Sigmoid colon (tissue), 7 donors: ENCODE data around the gene TRIM33. TPM values are rescaled to one million over a fixed set of nuclear protein-coding genes. Genes with fewer than 3 reads are reported as not detected.

Experiments
- DNase-seq: peaks from one replicate; pipeline ENCODE4 v3.0.0-alpha.2; 2019
- H3K27ac ChIP-seq, 4 donors: fragments of 200-600 bp; sonication (generic); one replicate each; pipeline ENCODE4 v1.5.1; 2016 to 2019; ENCODE audit warnings: mild to moderate bottlenecking in 1 of 4
- H3K27me3 ChIP-seq, 3 donors: fragments of 200-600 bp; sonication (generic); one replicate each; pipeline ENCODE4 v1.5.1; 2019; ENCODE audit warnings: mild to moderate bottlenecking in 1 of 3
- H3K36me3 ChIP-seq, 4 donors: fragments of 200-600 bp; sonication (generic); one replicate each; pipeline ENCODE4 v1.5.1; 2016 to 2019
- H3K4me1 ChIP-seq, 4 donors: fragments of 200-600 bp; sonication (generic); one replicate each; pipeline ENCODE4 v1.5.1; 2017 to 2019
- H3K4me3 ChIP-seq, 4 donors: fragments of 200-600 bp; sonication (generic); one replicate each; pipeline ENCODE4 v1.5.1; 2017 to 2019; ENCODE audit warnings: mild to moderate bottlenecking in 2 of 4, moderate library complexity in 1 of 4
- H3K9me3 ChIP-seq, 4 donors: fragments of 200-600 bp in 3 of 4; sonication (generic) in 3 of 4; one replicate each; pipeline versions ENCODE4 v1.5.1 to v1.6.1; 2013 to 2019
- EP300 ChIP-seq, 4 donors: sonication (generic); formaldehyde crosslinking; IDR thresholded peaks; one replicate each; pipeline ENCODE4 v1.6.1; 2017; ENCODE audit warnings: antibody characterized with exemption in 4 of 4
- POLR2A ChIP-seq, 2 donors: fragments of 450-650 bp; IDR thresholded peaks; one replicate each; pipeline ENCODE4 v1.6.1; 2016; ENCODE audit warnings: antibody characterized with exemption in 2 of 2, mild to moderate bottlenecking in 2 of 2, moderate library complexity in 2 of 2
- POLR2AphosphoS5 ChIP-seq, 4 donors: sonication (generic); formaldehyde crosslinking; IDR thresholded peaks; one replicate each; pipeline ENCODE4 v1.6.1; 2017; ENCODE audit warnings: antibody characterized with exemption in 4 of 4
- WGBS, 2 donors: extraction: QIAGEN DNeasy Blood & Tissue Kit; methylation state at CpG; one replicate each; pipeline ENCODE4 v1.1.7; 2013; 5-methylcytosine and 5-hydroxymethylcytosine counted together
- intact Hi-C: fragments of 100-400 bp; cut with DNase I; formaldehyde crosslinking; loops from one replicate; pipeline ENCODE4 v1.15.1; 2023
- polyA plus RNA-seq, 3 donors: library from polyadenylated mRNA; stranded (reverse); fragments of 200-250 nt; gene quantifications; one replicate each; pipeline ENCODE4 v1.2.3, GENCODE V29; 2013
- total RNA-seq, 4 donors: library from RNA; depleted of rRNA; stranded (reverse); fragments of >200 nt; gene quantifications; one replicate each; pipeline ENCODE4 v1.1.0, GENCODE V29; 2016
- TF ChIP-seq, protein P1 (sequence below), 4 experiments: fragments of 450-650 bp in 3 of 4; fragments of 200-600 bp in 1 of 4; IDR thresholded peaks; one replicate each; pipeline ENCODE4 v1.5.1; 2016 to 2019; ENCODE audit warnings: antibody characterized with exemption in 4 of 4, mild to moderate bottlenecking in 3 of 4, moderate library complexity in 2 of 4
- donor health status: healthy with polysubstance abuse.
- donor health status: Bipolar disorder and iron deficiency.
- donor health status: healthy.

TRIM33 gene
- total and polyA plus RNA-seq, 7 donors: 4.6 to 42.0 (median 38.7) TPM

DNA sequence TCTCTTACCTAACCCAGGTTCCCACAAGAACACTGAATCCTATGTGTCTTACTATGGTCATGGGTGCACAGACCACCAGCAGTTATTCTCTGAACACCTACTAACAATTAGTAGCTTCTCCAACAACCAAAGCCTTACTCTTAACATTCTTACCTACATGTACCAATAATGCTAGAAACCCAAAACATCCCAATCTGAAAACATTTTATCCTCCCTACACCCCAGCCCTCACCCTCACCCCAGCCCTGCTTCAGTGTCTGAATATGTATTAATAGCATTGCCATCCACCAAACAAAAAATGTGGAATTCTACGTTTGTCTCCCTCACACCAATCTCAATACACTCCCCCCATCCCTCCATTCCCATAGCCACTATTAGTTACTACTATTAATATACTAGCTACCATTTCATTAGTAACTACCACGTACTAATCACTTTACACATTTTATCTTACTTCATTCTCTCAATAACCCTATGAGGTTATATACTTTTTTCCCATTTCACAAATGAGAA lies 2.6 kb downstream of the TRIM33 start:
- Histone ChIP-seq H3K4me1 (peaks cover 0 to 62% (median 38%) of the 10 kb centered on the region in 4 donors), H3K9me3 (no peaks in the 10 kb centered on the region), H3K27me3 (no peaks in the 10 kb centered on the region), H3K4me3 (peak overlapping the region in 1 of 4 donors; percentile 86), H3K36me3 (no peaks in the 10 kb centered on the region), H3K27ac (no peak overlapping the region)
- DNase-seq: no peak
- intact Hi-C loops: loop anchor here (5.0 kb wide), 1 partner anchor 204 kb away; no protein-coding TSS in a partner anchor
- WGBS, 2 donors: 74 to 75% methylated on average over 2 of the region's 2 CpGs
- TF ChIP-seq POLR2AphosphoS5 (IDR thresholded peaks at IDR 0.05): no peak
- TF ChIP-seq EP300 (IDR thresholded peaks at IDR 0.05): no peak
- no peak for TF ChIP-seq POLR2A (IDR thresholded peaks at IDR 0.05)
- TF ChIP-seq, protein P1, sequence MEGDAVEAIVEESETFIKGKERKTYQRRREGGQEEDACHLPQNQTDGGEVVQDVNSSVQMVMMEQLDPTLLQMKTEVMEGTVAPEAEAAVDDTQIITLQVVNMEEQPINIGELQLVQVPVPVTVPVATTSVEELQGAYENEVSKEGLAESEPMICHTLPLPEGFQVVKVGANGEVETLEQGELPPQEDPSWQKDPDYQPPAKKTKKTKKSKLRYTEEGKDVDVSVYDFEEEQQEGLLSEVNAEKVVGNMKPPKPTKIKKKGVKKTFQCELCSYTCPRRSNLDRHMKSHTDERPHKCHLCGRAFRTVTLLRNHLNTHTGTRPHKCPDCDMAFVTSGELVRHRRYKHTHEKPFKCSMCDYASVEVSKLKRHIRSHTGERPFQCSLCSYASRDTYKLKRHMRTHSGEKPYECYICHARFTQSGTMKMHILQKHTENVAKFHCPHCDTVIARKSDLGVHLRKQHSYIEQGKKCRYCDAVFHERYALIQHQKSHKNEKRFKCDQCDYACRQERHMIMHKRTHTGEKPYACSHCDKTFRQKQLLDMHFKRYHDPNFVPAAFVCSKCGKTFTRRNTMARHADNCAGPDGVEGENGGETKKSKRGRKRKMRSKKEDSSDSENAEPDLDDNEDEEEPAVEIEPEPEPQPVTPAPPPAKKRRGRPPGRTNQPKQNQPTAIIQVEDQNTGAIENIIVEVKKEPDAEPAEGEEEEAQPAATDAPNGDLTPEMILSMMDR (IDR thresholded peaks at IDR 0.05): no peak

DNA sequence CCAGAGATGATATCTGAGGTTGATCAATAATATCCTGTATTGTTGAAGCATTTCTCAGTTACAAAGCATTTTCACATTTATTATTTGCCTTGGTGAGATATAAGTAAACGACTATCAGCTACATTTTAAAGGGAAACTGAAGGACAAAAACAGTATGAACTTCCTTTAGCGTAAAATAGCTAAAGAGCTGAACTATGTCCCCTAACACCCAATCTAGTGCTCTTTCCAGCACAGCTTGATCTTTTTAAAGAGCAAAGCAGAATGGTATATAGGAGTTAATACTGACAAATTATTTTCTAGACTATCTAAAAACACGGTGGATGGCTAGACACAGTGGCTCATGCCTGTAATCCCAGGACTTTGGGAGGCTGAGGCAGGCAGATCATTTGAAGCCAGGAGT lies 3.5 kb downstream of the TRIM33 start:
- no peak for DNase-seq
- Histone ChIP-seq H3K4me3 (no peak overlapping the region), H3K27ac (no peak overlapping the region), H3K36me3 (no peaks in the 10 kb centered on the region), H3K27me3 (no peaks in the 10 kb centered on the region), H3K4me1 (peaks cover 0 to 61% (median 38%) of the 10 kb centered on the region in 4 donors), H3K9me3 (no peaks in the 10 kb centered on the region)
- intact Hi-C loops: loop anchor here (5.0 kb wide), 1 partner anchor 205 kb away; no protein-coding TSS in a partner anchor
- TF ChIP-seq, protein P1 (IDR thresholded peaks at IDR 0.05): no peak
- TF ChIP-seq POLR2A (IDR thresholded peaks at IDR 0.05): no peak
- TF ChIP-seq POLR2AphosphoS5 (IDR thresholded peaks at IDR 0.05): no peak
- TF ChIP-seq EP300 (IDR thresholded peaks at IDR 0.05): no peak
- 33 to 57% methylated on average over 3 of the region's 3 CpGs for WGBS, 2 donors

GRCh38 chr1:114505148-114505561 lies 5.8 kb downstream of the TRIM33 start:
- H3K27ac ChIP-seq: no peak overlapping the region
- H3K4me3 ChIP-seq: no peak overlapping the region
- H3K27me3 ChIP-seq: no peaks in the 10 kb centered on the region
- no peaks in the 10 kb centered on the region for H3K36me3 ChIP-seq
- WGBS, 2 donors: 56 to 69% methylated on average over 2 of the region's 2 CpGs
- TF ChIP-seq, protein P1 (IDR thresholded peaks at IDR 0.05): no peak
- TF ChIP-seq POLR2A (IDR thresholded peaks at IDR 0.05): no peak
- TF ChIP-seq POLR2AphosphoS5 (IDR thresholded peaks at IDR 0.05): no peak
- no peak for TF ChIP-seq EP300 (IDR thresholded peaks at IDR 0.05)
- DNase-seq: no peak
- intact Hi-C loops: loop anchor here (5.0 kb wide), 1 partner anchor 207 kb away; no protein-coding TSS in a partner anchor
- no peaks in the 10 kb centered on the region for H3K9me3 ChIP-seq
- peaks cover 0 to 67% (median 39%) of the 10 kb centered on the region in 4 donors for H3K4me1 ChIP-seq

GRCh38 chr1:114503916-114504422 lies 7.0 kb downstream of the TRIM33 start:
- H3K4me1 ChIP-seq: peaks cover 0 to 57% (median 28%) of the 10 kb centered on the region in 4 donors

More at GRCh38 chr1:114503916-114504422, 7.0 kb downstream of the TRIM33 start:
- no peak overlapping the region for H3K27ac ChIP-seq
- H3K9me3 ChIP-seq: no peaks in the 10 kb centered on the region
- H3K27me3 ChIP-seq: no peaks in the 10 kb centered on the region
- H3K4me3 ChIP-seq: no peak overlapping the region
- intact Hi-C loops: no loop called here
- no peak for DNase-seq
- TF ChIP-seq POLR2A (IDR thresholded peaks at IDR 0.05) (no peak), EP300 (IDR thresholded peaks at IDR 0.05) (no peak), POLR2AphosphoS5 (IDR thresholded peaks at IDR 0.05) (no peak)
- TF ChIP-seq, protein P1 (IDR thresholded peaks at IDR 0.05): no peak
- 88 to 95% methylated on average over 7 of the region's 7 CpGs for WGBS, 2 donors
- H3K36me3 ChIP-seq: no peaks in the 10 kb centered on the region
